Measurements from ENCODE around the gene GPC6.
"Not testable (repeated sequence)": the region's sequence is repeated elsewhere in the genome, so short reads cannot be mapped to it uniquely, and the experiment has no call there.

Gene GPC6

GRCh38 chr13:94322925-94323763 is 1096.5 kb downstream of the GPC6 start:
- DNase-seq, result no peak

- no peak for DNase-seq
These were observed 1097.5 kb downstream of the GPC6 start for GRCh38 chr13:94323764-94324758.

- DNase-seq, result no peak
These were observed 1098.3 kb downstream of the GPC6 start for GRCh38 chr13:94324767-94325540.

GRCh38 chr13:94325650-94326049 is 1099.0 kb downstream of the GPC6 start:
- no peak for DNase-seq

GRCh38 chr13:94327318-94327717 is 1100.7 kb downstream of the GPC6 start:
- DNase-seq, result no peak

- no peak for DNase-seq
These were observed 1101.9 kb downstream of the GPC6 start for GRCh38 chr13:94328381-94329041.

GRCh38 chr13:94329277-94329676 is 1102.7 kb downstream of the GPC6 start:
- no peak for DNase-seq

- DNase-seq, result no peak
These were observed 1103.3 kb downstream of the GPC6 start for GRCh38 chr13:94329754-94330551.

GRCh38 chr13:94330552-94331071 is 1104.0 kb downstream of the GPC6 start:
- DNase-seq, result no peak

GRCh38 chr13:94331281-94331680 is 1104.7 kb downstream of the GPC6 start:
- DNase-seq, result no peak

GRCh38 chr13:94332359-94333096 is 1105.9 kb downstream of the GPC6 start:
- no peak for DNase-seq

GRCh38 chr13:94333131-94333820 is 1106.7 kb downstream of the GPC6 start:
- no peak for DNase-seq

- DNase-seq, result no peak
These were observed 1109.3 kb downstream of the GPC6 start for GRCh38 chr13:94335761-94336526.

GRCh38 chr13:94339116-94339687 is 1112.6 kb downstream of the GPC6 start:
- DNase-seq, result no peak

GRCh38 chr13:94342436-94343242 is 1116.0 kb downstream of the GPC6 start:
- no peak for DNase-seq

- DNase-seq, result no peak
These were observed 1116.6 kb downstream of the GPC6 start for GRCh38 chr13:94343243-94343585.

GRCh38 chr13:94343687-94344086 is 1117.1 kb downstream of the GPC6 start:
- DNase-seq, result not testable (repeated sequence)
